ENCODE measurements around the gene RPTOR.

RPTOR gene

GRCh38 chr17:80969674-80970043, 425.0 kb downstream of the RPTOR start:
- no peak for DNase-seq

- DNase-seq: peak in 1 of 2 experiments; percentile 18
These were observed 425.6 kb downstream of the RPTOR start for GRCh38 chr17:80970044-80970761.

GRCh38 chr17:80970762-80971703, 426.4 kb downstream of the RPTOR start:
- no peak for DNase-seq

DNA sequence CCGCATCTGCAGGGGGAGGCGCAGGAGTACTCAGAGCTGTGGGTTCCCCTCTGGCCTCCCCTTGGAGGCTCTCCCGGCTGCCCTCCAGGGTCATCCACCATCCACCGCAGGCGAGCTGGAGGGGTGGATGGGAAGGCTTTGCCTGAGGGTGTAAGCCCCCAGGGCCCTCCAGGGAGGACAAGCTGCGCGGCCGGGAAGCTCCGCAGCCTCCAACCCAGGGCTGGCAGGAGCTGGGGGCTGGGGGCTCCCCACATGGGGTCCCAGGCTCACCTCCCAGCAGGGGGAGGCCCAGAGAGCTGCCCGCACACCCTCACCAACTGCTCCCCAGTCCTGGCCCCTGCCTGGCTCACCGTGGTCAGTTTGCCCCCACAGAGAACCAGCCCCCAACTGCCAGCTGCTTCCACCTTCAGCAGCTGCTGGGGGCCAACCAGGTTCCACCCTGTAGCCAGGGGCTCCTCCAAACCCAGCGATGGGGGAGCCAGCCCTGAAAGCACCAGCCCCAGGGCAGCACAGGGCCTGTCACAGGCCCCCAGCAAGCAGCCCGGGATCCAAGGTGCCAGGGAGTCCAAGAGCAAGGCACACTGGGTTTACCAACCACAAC, 427.2 kb downstream of the RPTOR start:
- no peak for DNase-seq

- no peak for DNase-seq
These were observed 432.1 kb downstream of the RPTOR start for GRCh38 chr17:80976701-80977100.

DNA sequence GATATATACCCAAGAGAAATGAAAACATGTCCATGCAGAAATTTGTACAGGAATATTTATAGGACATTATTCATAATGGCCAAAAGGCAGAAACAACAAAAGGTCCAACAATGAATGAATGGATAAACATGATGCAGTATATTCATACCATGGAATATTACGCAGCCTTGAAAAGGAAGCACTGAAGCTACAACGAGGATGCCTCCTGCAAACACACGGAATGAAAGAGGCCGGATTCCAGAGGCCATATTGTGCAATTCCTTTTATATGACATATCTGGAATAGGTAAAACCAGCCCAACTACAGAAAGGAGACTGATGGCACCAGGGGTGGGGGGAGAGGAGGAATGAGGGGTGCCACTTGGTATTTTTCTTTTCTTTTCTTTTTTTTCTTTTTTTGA, 432.5 kb downstream of the RPTOR start:
- no peak for DNase-seq

- no peak for DNase-seq
These were observed 434.2 kb downstream of the RPTOR start for GRCh38 chr17:80978499-80979497.

DNA sequence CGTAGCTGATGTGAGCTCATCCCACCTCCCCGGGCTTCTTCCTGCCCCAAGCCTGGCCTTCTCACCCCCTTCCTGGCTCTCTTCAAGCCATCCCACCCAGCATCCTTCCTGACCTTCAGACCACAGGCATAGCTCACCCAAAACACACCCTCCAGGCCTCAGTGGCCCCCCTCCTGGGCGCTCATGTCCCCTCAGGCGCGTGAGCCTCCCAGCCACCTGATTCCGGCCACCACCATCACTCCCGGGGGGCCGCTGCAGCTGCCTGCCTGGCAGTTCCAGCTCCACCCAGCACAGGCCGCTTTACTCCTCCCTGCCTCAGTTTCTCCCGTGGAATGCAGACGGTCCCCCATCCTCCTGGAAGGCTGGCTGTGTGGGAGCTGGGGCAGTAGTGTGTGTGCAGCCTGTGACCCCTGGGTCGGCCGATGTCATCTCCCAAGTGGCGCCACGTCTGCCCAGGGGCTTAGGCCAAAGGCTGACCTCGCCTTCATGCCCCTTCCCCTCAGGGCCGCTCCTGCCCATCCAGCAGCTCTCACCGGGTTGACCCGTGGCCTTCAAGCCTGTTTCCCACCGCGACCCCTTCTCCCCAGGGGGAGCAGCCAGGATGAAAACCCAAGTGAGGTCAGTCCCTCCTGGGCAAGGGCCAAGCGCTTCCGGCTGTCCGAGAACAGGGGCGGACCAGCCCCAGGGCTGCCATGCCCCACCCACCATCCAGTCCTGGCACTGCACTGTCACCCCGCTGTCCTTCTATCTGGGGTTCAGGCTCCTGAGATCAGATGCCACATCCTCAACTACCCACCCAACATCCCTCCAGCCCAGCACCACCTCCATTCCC, 435.1 kb downstream of the RPTOR start:
- no peak for DNase-seq

DNA sequence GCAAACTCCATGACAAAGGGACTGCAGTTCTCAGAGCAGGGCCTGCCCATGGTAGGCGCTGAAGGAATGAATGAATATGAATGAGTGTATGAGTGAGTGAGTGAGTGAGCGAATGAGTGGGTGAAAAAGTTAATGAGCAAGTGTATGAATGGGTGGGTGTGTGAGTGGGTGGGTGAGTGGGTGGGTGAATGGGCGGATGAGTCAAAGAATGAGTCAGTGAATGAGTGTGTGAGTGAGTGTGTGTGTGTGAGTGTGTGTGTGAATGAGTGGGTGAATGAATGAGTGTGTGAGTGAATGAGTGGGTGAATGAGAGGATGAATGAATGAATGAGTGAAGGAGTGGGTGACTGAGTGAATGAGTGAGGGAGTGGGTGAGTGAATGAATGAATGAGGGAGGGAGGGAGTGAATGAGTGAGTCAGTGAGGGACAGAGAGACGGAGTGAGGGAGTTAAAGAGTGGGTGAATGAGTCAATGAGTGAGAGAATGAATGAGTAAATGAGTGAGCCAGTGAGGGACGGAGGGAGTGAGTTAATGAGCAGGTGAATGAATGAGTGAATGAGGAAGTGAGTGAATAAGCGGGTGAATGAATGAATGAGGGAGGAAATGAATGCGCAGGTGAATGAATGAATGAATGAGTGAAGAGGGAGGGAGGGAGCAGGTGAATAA, 435.9 kb downstream of the RPTOR start:
- no peak for DNase-seq

DNA sequence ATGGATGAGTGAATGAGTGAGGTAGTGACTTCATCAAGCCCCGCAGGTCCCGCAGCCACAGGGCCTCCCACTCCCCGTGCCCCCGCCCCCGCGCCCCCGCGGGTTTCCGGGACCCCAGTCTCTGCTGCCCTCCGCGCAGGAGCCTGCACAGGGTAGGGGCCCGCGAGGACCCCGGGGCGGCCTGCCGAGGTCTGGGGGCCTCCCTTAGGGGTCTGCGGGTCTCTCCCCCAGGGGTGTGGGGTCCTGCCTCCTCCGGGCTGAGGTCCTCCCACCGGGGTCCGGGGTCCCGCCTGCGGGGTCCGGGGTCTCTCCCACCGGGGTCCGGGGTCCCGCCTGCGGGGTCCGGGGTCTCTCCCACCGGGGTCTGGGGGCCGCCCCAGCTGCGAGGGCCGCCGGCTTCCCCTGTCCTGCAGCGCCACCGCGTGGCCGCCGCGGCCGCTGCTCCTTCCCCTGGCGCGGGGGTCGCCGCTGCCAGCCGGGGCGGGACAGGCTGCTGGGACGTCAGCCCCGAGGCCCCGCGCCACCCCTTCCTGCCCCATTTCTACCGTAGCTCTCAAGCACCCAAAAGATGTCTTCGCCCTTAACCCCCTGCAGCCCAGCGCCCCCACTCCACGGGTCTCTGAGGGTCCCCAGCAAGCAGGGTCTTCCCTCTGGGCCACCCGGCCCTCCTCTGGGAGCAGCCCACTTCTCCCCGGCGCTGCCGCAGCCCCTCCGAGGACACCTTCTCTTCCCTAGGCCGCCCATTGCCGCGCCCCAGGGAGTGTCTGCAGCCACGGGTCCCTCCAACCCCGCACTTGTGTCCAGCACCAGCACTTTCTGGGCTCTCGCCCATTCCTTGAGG, 436.6 kb downstream of the RPTOR start:
- peak in 1 of 2 experiments; percentile 34 for DNase-seq

- no peak for DNase-seq
These were observed 437.3 kb downstream of the RPTOR start for GRCh38 chr17:80981929-80982425.

GRCh38 chr17:80982426-80982974, 437.9 kb downstream of the RPTOR start:
- no peak for DNase-seq

DNA sequence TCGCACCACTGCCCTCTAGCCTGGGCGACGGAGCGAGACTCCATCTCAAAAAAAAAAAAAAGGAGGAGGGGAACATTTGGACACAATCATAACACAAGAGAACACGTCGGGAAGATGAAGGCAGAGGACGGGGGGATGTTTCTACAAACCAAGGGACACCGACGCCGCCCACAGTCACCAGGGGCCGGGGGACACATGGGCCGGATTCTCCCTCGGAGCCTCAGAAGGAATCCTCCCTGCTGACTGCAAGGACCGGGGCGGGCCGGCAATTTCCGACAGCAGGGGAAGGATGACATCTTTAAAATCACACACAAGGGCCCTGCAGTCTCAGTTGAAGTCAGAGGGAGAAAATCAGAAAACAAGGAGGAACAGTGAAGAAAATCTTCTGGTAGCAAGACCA, 438.9 kb downstream of the RPTOR start:
- no peak for DNase-seq

DNA sequence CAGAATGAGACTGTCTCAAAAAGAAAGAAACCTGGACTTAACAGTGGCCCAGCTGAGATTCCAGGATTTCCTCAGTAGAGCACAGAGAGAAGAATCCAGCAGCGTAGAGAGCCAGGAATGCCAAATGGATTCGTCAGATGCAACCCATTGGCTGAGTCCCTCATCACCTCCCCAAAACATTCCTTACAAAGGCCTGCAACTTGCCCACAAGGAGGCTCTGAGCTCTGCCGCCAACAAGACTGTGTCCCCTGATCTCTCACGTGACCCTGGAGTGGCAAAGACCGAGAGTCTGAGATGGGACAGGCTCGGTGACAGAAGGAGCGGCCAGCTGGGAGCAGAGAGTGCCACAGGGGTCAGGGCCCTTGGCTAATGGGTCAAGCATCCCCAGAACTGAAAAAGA, 440.1 kb downstream of the RPTOR start:
- no peak for DNase-seq

GRCh38 chr17:80986046-80986445, 441.4 kb downstream of the RPTOR start:
- no peak for DNase-seq

- no peak for DNase-seq
These were observed 442.3 kb downstream of the RPTOR start for GRCh38 chr17:80986816-80987475.

GRCh38 chr17:80987941-80988461, 443.4 kb downstream of the RPTOR start:
- no peak for DNase-seq

GRCh38 chr17:80989586-80989913, 444.9 kb downstream of the RPTOR start:
- DNase-seq: no peak
